ENCODE data around the gene RAPGEF2.

RAPGEF2 gene

GRCh38 chr4:159205466-159205865, 102.6 kb downstream of the RAPGEF2 start:
- no peak overlapping the region for H3K4me3 ChIP-seq (ENCODE audit: low read depth, low read length)
- no peak for TF ChIP-seq CTCF (IDR thresholded peaks at IDR 0.05; ENCODE audit: low read depth, low read length)
- TF ChIP-seq MAX (IDR thresholded peaks at IDR 0.05; ENCODE audit: low read depth, low read length) = no peak
- no peak for DNase-seq (ENCODE audit: low read depth)

GRCh38 chr4:159206427-159206871, 103.6 kb downstream of the RAPGEF2 start:
- no peak for DNase-seq (ENCODE audit: low read depth)
- no peak for TF ChIP-seq CTCF (IDR thresholded peaks at IDR 0.05; ENCODE audit: low read depth, low read length)
- TF ChIP-seq POLR2A (IDR thresholded peaks at IDR 0.05; ENCODE audit: extremely low read depth, insufficient read length) = no peak
- TF ChIP-seq MAX (IDR thresholded peaks at IDR 0.05; ENCODE audit: low read depth, low read length) = no peak
- TF ChIP-seq MYC (IDR thresholded peaks at IDR 0.05; ENCODE audit: low read depth, low read length) = no peak
- no peak overlapping the region for H3K4me3 ChIP-seq (ENCODE audit: low read depth, low read length)

- TF ChIP-seq MYC (IDR thresholded peaks at IDR 0.05; ENCODE audit: low read depth, low read length) = no peak
- TF ChIP-seq MAX (IDR thresholded peaks at IDR 0.05; ENCODE audit: low read depth, low read length) = no peak
- no peak for TF ChIP-seq CTCF (IDR thresholded peaks at IDR 0.05; ENCODE audit: low read depth, low read length)
- no peak for TF ChIP-seq POLR2A (IDR thresholded peaks at IDR 0.05; ENCODE audit: extremely low read depth, insufficient read length)
- no peak overlapping the region for H3K4me3 ChIP-seq (ENCODE audit: low read depth, low read length)
- no peak for DNase-seq (ENCODE audit: low read depth)
These were observed 106.4 kb downstream of the RAPGEF2 start for GRCh38 chr4:159209249-159209648.

GRCh38 chr4:159210975-159211374, 108.1 kb downstream of the RAPGEF2 start:
- DNase-seq (ENCODE audit: low read depth) = no peak
- no peak for TF ChIP-seq CTCF (IDR thresholded peaks at IDR 0.05; ENCODE audit: low read depth, low read length)
- no peak for TF ChIP-seq MYC (IDR thresholded peaks at IDR 0.05; ENCODE audit: low read depth, low read length)
- no peak for TF ChIP-seq MAX (IDR thresholded peaks at IDR 0.05; ENCODE audit: low read depth, low read length)
- no peak for TF ChIP-seq POLR2A (IDR thresholded peaks at IDR 0.05; ENCODE audit: extremely low read depth, insufficient read length)
- no peak overlapping the region for H3K4me3 ChIP-seq (ENCODE audit: low read depth, low read length)

- DNase-seq (ENCODE audit: low read depth) = no peak
- no peak overlapping the region for H3K4me3 ChIP-seq (ENCODE audit: low read depth, low read length)
- TF ChIP-seq MYC (IDR thresholded peaks at IDR 0.05; ENCODE audit: low read depth, low read length) = no peak
- TF ChIP-seq MAX (IDR thresholded peaks at IDR 0.05; ENCODE audit: low read depth, low read length) = no peak
- TF ChIP-seq CTCF (IDR thresholded peaks at IDR 0.05; ENCODE audit: low read depth, low read length) = no peak
- no peak for TF ChIP-seq POLR2A (IDR thresholded peaks at IDR 0.05; ENCODE audit: extremely low read depth, insufficient read length)
These were observed 109.9 kb downstream of the RAPGEF2 start for GRCh38 chr4:159212675-159213293.

Measured in NB4 (cell line).